ENCODE results near the gene LGALS7.

Gene LGALS7

DNA sequence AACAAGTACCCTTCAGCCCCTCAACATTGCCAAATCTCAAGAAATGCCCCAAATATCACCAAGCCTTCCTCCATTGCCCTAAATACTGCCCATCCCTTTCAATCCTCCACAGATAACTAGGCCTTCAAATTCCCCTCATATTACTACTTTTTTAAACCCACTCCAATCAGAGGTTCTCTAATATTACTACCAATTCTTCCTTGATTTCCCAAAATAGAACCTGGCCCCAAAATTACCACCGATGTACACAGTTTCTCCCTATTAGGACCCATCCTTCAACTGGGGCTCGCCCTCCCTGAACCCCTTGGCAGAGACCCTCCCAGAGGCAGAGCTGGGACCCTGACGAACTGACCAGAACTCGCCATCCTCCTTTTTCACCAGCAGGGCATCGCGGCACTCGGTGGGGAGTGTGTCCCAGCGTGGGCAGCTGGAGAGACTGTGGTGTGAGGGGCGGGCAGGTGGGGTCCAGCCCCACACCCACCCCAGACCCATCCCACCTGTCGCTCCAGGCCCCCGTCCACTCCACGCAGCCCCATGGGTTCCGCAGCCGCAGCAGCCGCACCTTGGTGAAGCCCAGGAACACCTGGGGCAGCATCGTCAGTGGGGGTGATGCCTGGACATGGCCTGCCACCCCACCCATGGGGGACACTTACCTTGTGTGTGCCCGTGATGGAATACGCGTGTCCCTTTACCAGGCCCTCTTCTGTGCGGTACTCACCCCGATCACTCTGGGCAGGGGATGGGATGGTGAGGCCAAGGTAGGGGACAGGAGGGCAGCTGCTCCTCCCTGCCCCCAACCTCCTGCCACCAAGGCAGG, 35.2 kb downstream of the LGALS7 start:
- DNase-seq, result no peak

DNA sequence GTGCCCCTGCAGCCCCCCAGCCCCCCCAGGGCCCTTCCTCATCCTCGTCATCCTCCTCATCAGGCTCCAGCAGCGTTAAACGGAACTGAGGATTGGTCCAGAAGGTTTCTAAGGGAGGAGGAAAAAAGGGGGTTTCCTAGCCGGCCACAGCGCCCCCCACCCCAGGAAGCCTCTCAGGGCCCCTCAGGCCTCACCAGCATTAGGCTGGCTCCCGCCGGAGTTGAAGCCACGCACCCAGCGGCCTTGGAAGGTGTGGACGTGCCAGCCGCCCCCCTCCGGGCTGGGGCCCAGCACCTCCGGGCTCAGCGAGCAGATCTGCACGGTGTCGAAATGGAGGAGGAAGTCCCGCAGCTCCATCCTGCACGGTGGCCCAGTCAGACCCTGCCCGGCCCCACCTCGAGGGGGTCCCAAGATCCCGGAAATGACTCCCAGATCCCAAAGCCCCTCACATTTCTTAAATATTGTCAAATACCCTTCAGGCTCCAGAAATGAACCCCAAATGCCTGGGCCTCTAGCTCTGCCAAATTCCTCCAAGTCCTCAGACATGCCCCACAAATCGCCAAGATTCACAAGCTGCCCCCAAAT, 35.9 kb downstream of the LGALS7 start:
- no peak for DNase-seq

DNA sequence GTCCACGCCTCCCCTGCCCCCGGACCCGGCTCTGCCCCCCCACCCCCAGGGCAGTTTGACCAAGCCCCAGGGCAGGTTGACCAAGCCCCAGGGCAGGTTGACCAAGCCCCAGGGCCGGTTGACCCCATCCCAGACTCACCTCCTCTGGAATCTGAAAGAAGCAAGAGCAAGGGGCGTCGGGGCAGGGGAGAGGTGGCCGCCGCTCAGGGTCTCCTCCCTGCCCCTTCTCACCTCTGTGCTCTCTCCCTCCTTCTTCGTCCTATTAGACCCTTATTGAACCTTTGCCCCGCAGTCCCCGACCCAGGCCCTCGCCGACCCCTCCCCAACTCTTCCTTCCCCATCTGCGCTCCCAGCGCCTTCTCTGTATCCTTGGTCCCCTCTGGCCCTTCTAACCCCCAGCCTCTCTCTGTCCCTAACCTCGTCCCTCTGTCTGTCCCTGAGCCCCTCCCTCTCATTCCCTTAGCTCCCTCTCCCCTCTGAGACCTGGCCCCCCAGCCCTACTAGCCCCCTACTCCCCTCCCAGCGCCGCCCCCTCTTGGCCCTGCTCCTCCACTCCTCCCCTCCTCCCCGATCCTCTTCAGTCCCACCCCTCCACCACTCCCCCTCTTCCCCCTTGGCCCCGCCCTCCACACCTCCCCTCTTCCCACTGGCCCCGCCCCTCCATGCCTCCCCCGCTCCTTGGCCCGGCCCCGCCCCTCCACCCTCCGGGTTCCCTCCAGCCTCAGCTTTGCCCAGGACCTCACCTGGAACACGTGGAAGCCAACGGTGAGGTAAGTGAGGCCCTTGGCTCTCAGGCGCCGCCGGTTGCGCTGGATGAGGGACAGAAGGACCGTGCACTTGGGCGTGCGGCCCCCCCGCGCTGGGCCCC, 36.7 kb downstream of the LGALS7 start:
- peak; percentile 33 to 41 for DNase-seq

DNA sequence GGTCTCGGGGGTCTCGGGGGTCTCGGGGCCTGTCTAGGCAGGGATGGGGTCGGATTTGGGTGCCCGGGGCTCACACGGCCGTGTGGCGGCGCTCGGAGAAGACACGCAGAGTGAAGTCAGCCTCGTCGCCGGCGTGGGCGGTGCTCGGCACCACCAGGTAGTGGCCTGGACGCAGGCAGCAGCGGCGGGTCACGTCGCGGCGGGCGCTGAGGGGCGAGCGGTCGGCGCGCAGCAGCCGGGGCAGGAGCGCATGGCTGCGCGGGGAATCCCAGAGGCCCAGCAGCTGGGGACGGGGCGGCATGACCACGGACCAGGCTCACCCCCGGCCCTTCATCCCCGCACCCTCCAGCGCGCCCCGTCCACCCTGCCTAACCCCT, 37.3 kb downstream of the LGALS7 start:
- peak in 1 of 2 experiments; percentile 46 for DNase-seq

GRCh38 chr19:38735257-38735686, 38.0 kb downstream of the LGALS7 start:
- no peak for DNase-seq

- no peak for DNase-seq
Measured at GRCh38 chr19:38734426-38735256, 38.7 kb downstream of the LGALS7 start.

- no peak for DNase-seq
Measured at GRCh38 chr19:38734176-38734425, 39.2 kb downstream of the LGALS7 start.

- DNase-seq, result no peak
Measured at GRCh38 chr19:38733493-38734175, 39.7 kb downstream of the LGALS7 start.

DNA sequence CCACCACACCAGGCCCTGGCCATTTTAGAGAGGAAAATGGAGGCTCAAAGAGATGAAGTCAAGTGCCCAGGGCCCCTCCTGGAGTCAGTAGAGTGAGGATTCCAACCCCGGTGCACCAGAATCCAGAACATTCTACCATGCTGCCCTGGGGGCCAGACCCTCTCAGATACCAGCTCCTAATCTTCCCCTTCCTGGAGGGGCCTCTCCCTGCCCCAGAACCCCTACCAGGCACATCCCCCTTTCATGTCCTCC, 40.1 kb downstream of the LGALS7 start:
- DNase-seq, result no peak

- no peak for DNase-seq
Measured at GRCh38 chr19:38731654-38732301, 41.5 kb downstream of the LGALS7 start.

DNA sequence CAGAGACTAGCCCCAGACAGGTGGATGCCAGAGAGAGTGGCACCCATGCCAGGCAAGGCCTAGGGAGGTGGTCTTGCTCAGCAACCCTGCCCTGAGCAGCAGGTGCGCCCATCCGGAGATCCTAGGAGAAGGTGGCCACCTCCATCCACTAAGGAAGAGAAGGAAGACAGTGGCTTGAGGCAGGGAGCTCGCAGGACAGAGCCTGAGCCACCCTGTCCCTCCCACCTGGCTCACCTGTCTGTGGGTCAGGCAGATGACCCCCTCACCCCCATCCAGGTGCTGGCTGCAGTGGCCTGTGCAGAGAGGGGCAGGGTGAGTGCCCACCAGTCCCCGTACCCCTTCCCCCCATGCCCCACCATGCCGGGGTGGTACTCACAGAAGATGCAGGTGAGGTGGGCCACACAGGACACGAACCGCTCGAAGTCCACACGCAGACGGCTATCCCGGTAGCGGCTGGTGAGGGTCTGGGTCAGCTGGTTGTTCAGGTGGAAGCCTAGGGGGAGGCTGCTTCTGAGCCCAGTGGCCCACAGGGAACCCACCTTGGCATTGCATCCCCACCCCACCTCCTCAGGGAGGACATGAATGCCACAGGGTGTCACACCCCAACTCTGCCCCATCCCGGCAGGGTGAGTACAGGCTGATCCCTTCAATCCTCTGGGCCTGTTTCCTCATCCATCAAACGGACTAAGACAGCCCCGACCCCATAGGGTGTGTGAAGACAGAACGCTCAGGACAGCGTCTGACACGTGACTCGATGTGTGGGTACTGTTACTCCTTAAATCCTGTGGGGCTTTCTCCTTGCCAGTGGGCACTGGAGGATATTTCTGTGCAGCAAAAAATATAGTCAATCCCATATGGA, 42.4 kb downstream of the LGALS7 start:
- no peak for DNase-seq

GRCh38 chr19:38730470-38730730, 42.9 kb downstream of the LGALS7 start:
- DNase-seq, result no peak

- DNase-seq, result peak; percentile 41 to 64
Measured at GRCh38 chr19:38729653-38730469, 43.5 kb downstream of the LGALS7 start.

- DNase-seq, result no peak
Measured at GRCh38 chr19:38728752-38729541, 44.4 kb downstream of the LGALS7 start.

DNA sequence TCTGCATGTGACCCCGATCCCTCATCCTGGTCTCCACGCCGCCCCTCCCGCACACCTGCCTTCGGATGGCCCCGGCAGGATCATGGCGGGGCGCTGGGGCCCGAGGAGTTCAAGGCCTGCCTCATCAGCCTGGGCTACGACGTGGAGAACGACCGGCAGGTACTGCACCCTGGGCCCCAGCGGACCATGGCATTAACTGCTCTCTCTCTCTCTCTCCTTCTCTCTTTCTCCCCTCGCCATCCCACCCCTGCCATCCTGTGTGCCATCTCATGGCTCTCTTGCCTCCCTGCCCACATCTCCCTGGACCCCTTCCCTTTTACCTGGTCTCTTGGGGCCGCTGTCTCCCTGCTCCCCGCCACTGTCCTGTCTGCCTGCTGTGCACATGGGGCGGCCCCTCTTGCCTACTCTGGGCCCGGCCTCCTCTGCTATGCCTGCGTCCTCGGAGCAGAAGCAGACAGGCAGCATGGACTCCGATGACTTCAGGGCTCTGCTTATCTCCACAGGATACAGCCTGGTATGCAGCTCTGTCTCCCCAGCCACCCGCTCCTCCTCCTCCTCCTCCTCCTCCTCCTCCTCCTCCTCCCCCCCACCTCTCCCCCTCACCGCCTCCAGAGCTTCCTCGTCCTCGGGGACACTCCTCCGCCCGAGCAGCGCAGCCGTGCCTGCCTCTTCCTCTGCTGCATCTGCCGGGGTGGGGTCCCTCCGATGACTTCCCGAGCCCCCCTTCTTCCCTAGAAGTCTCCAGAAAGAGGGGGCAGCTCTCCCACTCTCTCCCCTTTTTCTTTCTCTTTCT, 45.3 kb downstream of the LGALS7 start:
- DNase-seq, result no peak

- DNase-seq, result no peak
Measured at GRCh38 chr19:38727306-38727867, 45.9 kb downstream of the LGALS7 start.

DNA sequence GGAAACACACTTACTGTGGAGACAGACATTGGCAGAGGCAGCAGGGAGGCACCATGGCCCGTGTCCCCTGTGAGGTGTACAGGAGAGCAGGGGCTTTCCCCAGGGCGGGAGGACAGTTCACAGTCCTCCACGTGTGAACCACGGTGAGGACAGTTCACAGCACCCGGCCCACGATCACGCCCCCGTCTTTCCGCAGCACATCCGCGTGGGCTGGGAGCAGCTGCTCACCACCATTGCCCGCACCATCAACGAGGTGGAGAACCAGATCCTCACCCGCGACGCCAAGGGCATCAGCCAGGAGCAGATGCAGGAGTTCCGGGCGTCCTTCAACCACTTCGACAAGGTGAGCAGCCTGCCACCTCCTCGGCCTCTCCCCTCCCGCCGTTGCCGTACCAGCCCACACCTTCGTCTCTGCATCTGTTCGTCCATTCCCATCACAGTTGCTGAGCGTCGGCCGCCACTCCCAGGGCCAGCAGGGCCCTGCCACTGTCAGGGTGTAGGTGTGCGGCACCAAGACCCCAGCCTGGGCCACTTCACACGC, 46.5 kb downstream of the LGALS7 start:
- DNase-seq, result no peak

GRCh38 chr19:38726284-38726673, 47.0 kb downstream of the LGALS7 start:
- DNase-seq, result no peak
